GM21367 (cell line): ENCODE results near the gene RMND1.
"Not testable (repeated sequence)": the region's sequence is repeated elsewhere in the genome, so short reads cannot be mapped to it uniquely, and the experiment has no call there.

Experiments used
- ATAC-seq: cut with Tn5 transposase; IDR thresholded peaks from one replicate; pipeline ENCODE4 v1.9.1; 2021; ENCODE audit not compliant: unreplicated experiment

RMND1 gene

GRCh38 chr6:151451950-151452749 is at the start of gene RMND1:
TSS of gene RMND1 (minus strand) at chr6:151452126. CDS start at chr6:151445811, 6,315 bp downstream.
- peak; percentile 96 for ATAC-seq

- no peak for ATAC-seq
Measured at GRCh38 chr6:151499551-151499950, 47.6 kb upstream of the RMND1 start.

- peak; percentile 71 for ATAC-seq
Measured at GRCh38 chr6:151498327-151498726, 46.4 kb upstream of the RMND1 start.

- peak; percentile 27 for ATAC-seq
Measured at GRCh38 chr6:151497905-151498304, 46.0 kb upstream of the RMND1 start.

- no peak for ATAC-seq
Measured at GRCh38 chr6:151495380-151495779, 43.5 kb upstream of the RMND1 start.

GRCh38 chr6:151494936-151495320 is 43.0 kb upstream of the RMND1 start:
- no peak for ATAC-seq

GRCh38 chr6:151494235-151494935 is 42.5 kb upstream of the RMND1 start:
- ATAC-seq: no peak

GRCh38 chr6:151493804-151494234 is 41.9 kb upstream of the RMND1 start, which contains the start of gene CCDC170:
TSS of gene CCDC170 (plus strand) at chr6:151494017. CDS start at chr6:151494129, 112 bp downstream.
- no peak for ATAC-seq

GRCh38 chr6:151493161-151493803 is 41.4 kb upstream of the RMND1 start:
- no peak for ATAC-seq

- ATAC-seq: no peak
Measured at GRCh38 chr6:151490996-151491395, 39.1 kb upstream of the RMND1 start.

- ATAC-seq: no peak
Measured at GRCh38 chr6:151488226-151488625, 36.3 kb upstream of the RMND1 start.

GRCh38 chr6:151483994-151484393 is 32.1 kb upstream of the RMND1 start:
- ATAC-seq: no peak

- ATAC-seq: no peak
Measured at GRCh38 chr6:151482290-151482689, 30.4 kb upstream of the RMND1 start.

GRCh38 chr6:151481786-151482185 is 29.9 kb upstream of the RMND1 start:
- no peak for ATAC-seq

- ATAC-seq: no peak
Measured at GRCh38 chr6:151478670-151479069, 26.7 kb upstream of the RMND1 start.

GRCh38 chr6:151477726-151478125 is 25.8 kb upstream of the RMND1 start:
- ATAC-seq: no peak

- ATAC-seq: no peak
Measured at GRCh38 chr6:151475653-151476523, 24.0 kb upstream of the RMND1 start.

GRCh38 chr6:151464702-151465101 is 12.8 kb upstream of the RMND1 start:
- ATAC-seq: no peak

GRCh38 chr6:151461673-151462072 is 9.7 kb upstream of the RMND1 start:
- no peak for ATAC-seq

- not testable (repeated sequence) for ATAC-seq
Measured at GRCh38 chr6:151455751-151456398, 3.9 kb upstream of the RMND1 start.
